ENCODE measurements around the gene SESN1. TPM values are rescaled to one million over a fixed set of nuclear protein-coding genes. Genes with fewer than 3 reads are reported as not detected.
A peak's percentile ranks its signal among the peaks of the same experiment; 100 is the strongest.

Gene SESN1
- total and polyA plus RNA-seq, 9 of the 15 experiments (the other 6 are each of a cell fraction or from before 2014, with no cell fraction given) = 3.1 to 13.0 (median 7.4) TPM

DNA sequence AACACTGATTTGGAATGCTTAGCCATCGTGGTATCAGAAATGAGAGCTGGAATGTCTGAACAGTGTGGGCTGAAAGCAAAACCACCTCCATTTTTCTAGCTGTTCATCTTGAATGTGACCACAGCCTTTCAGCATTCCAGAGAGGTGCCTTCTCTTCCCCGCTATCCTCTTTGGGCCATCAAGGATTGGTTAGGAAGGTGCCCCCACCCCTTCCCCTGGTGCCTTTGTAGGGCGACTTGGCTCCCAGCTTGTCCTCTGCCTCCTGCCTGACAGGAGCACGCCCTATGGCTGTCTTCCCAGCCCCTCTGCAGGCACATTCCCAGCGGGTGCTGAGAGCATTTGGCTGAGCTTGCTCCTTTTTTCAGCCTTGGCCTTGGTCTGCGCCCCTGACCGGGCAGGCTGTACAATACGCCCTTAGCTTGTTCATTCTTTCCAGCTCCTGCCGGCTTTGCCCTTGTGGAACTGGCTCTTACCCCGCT is 148.9 kb downstream of the SESN1 start (continued):
- TF ChIP-seq ILK (tag; IDR thresholded peaks at IDR 0.05; ENCODE audit: borderline replicate concordance, low read depth) = no peak

DNA sequence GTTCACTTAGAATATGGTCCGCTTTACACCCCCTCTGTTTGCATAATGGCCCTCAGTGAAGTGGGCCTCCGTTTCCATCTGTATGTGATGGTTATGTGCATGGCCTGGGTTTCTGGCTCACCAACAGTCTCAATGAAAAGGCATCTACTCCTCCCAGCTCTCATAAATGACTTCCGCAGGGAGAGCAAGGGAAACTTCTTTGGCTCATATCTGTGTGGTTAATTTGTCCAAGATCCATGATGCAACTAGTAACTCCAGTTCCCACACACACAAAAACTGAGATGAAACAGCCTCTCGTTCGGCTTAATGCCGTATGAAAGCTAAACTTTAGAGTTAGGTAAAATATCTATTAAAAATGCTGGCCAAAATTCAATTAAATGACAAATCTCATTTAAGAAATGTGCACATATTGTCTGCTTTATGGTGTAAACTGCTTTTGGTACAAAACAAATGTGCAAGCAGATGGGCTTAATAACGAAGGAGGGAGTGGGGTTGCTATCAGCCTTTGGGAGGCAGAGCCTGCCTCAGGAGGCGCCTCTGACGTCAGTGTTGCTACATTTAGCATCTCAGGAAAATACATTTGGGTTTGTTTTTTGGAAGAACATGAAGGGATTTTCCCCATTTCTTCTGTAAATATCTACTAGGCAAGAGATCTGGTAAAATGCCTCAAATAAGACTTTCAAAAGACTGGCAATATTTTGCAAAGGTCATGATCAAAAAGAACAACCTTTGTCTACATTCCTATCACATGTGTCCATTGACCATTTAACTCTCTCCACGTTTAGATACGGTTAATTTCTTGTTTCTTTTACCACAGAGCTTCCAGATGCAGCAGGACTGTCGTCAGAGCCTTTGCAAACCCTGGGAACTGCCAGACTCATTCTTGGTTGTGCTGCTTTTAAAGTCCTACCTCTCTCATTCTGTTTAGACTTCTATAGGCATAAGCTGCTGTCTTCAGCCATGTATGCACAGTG is 149.7 kb downstream of the SESN1 start:
- no peaks in the 10 kb centered on the region for H3K36me3 ChIP-seq (ENCODE audit: control insufficient read depth, insufficient read depth, low read length)
- peaks cover 18 to 36% of the 10 kb centered on the region in 2 experiments; a peak in 4 of 5 replicates for H3K27me3 ChIP-seq (ENCODE audit: control insufficient read depth in 2 of 2, insufficient read depth in 2 of 2, low read length in 2 of 2)
- in situ Hi-C loops (cut with MboI) (no loop called here), intact Hi-C loops (cut with micrococcal nuclease) (no loop called here)
- H3K4me2 ChIP-seq (ENCODE audit: insufficient read depth, low read length) = no peak overlapping the region
- no peaks in the 10 kb centered on the region for H3K9me3 ChIP-seq (replicated peaks; ENCODE audit: control insufficient read depth, insufficient read depth, low read depth, low read length)
- CTCF ChIA-PET (ENCODE audit: low intra/inter-chr PET ratio) = no interaction called here
- H3K79me2 ChIP-seq (ENCODE audit: control insufficient read depth, insufficient read depth, low read length) = no peaks in the 10 kb centered on the region
- TF ChIP-seq ELF1 (tag; IDR thresholded peaks at IDR 0.05) = no peak
- TF ChIP-seq CEBPG (CRISPR knock-in tag; IDR thresholded peaks at IDR 0.05) = no peak
- TF ChIP-seq CEBPG (tag; conservative IDR thresholded peaks at IDR 0.05 in 1 of 2, IDR thresholded peaks at IDR 0.05 in 1 of 2) = 0 out of 4 replicates have a peak, but pooled peaks of 1 of the 2 experiments have one; percentile 21
- TF ChIP-seq GATAD2B (IDR thresholded peaks at IDR 0.05; ENCODE audit: borderline replicate concordance) = no peak
- TF ChIP-seq MAFK (IDR thresholded peaks at IDR 0.05; ENCODE audit: low read length) = no peak
- no peak for TF ChIP-seq BRCA1 (IDR thresholded peaks at IDR 0.05)
- no peak for TF ChIP-seq BRCA1 (CRISPR knock-in tag; IDR thresholded peaks at IDR 0.05)
- TF ChIP-seq ATF1 (CRISPR knock-in tag; IDR thresholded peaks at IDR 0.05) = no peak
- peak; percentile 55; the same call in 1 of the 2 replicates for TF ChIP-seq ATF1 (tag; IDR thresholded peaks at IDR 0.05)
- TF ChIP-seq ZEB2 (IDR thresholded peaks at IDR 0.05) = no peak
- no peak overlapping the region for H2AFZ ChIP-seq (ENCODE audit: low read depth, low read length)
- WGBS (ENCODE audit: insufficient coverage, low coverage, missing lambda C conversion rate) = 13% methylated on average over 12 of the region's 12 CpGs
- no peak overlapping the region for H3K27ac ChIP-seq (ENCODE audit: extremely low read depth, low read depth, low read length)
- FAIRE-seq = no peak
- ATAC-seq = no peak
- no TSS peak for BruUV-seq (replicated peaks)
- H3K4me3 ChIP-seq = no peak overlapping the region
- no peak for DNase-seq (ENCODE audit: extremely low read depth in 1 of 4, low spot score in 3 of 4)
- H3K9ac ChIP-seq (ENCODE audit: insufficient read depth in 1 of 2, low read depth in 2 of 2, low read length in 2 of 2) = no peak overlapping the region
- H3K9me1 ChIP-seq (ENCODE audit: control insufficient read depth, insufficient read depth, low read length) = no peaks in the 10 kb centered on the region
- H3K4me1 ChIP-seq (replicated peaks in 1 of 2; ENCODE audit: control insufficient read depth in 2 of 2, insufficient read depth in 2 of 2, low read length in 2 of 2) = no peaks in the 10 kb centered on the region; a peak in 1 of 5 replicates
- POLR2A ChIA-PET = interaction anchor here (0.6 to 3.3 kb wide), 3 partner anchors 10 to 22 kb away, joined by 4 to 12 read pairs (median 5); no protein-coding TSS in a partner anchor
- H4K20me1 ChIP-seq (replicated peaks; ENCODE audit: control insufficient read depth, insufficient read depth, low read length) = no peaks in the 10 kb centered on the region
